ENCODE measurements around the gene EXD3.

Gene EXD3

DNA sequence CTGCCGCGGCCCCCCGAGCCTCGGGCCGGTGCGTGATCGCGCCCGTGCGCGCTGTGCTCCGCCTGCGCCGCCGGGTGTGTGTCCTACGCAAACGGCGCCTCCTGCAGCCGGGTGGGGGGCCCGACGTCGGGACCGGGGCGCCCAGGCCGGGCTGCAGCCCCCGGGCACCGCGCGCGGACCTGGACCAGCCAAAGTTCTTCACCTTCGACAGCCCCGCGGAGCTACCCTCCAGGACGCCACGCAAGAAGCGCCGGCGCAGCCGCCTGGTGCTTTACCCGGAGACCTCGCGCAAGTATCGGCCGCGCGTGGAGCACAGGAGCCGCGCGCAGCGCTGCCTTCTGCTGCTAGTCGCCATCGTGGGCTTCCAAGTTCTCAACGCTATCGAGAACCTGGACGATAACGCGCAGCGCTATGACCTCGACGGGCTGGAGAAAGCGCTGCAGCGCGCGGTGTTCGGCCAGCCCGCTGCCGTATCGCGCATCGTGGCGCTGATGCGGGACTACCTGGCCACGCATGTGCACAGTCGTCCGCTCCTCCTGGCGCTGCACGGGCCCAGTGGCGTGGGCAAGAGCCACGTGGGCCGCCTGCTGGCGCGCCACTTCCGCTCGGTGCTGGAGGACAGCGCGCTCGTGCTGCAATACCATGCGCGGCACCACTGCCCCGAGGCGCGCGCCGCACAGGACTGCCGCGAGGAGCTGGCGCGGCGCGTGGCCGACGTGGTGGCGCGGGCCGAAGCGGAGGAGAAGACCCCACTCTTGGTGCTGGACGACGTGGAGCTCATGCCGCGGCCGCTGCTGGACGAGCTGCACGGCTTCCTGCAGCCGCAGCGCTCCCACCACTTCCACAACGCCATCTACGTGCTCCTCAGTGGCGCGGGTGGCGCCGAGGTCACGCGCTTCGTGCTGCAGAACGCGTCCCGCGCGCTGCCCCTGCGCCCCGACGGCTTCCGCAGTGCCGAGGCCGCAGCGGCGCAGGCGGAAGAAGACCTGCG, 143.9 kb downstream of the EXD3 start:
- DNase-seq (ENCODE audit: insufficient read length, low spot score) (no peak), FAIRE-seq (no peak)
- no peak for TF ChIP-seq POLR2A (IDR thresholded peaks at IDR 0.05; ENCODE audit: low read depth, low read length)

DNA sequence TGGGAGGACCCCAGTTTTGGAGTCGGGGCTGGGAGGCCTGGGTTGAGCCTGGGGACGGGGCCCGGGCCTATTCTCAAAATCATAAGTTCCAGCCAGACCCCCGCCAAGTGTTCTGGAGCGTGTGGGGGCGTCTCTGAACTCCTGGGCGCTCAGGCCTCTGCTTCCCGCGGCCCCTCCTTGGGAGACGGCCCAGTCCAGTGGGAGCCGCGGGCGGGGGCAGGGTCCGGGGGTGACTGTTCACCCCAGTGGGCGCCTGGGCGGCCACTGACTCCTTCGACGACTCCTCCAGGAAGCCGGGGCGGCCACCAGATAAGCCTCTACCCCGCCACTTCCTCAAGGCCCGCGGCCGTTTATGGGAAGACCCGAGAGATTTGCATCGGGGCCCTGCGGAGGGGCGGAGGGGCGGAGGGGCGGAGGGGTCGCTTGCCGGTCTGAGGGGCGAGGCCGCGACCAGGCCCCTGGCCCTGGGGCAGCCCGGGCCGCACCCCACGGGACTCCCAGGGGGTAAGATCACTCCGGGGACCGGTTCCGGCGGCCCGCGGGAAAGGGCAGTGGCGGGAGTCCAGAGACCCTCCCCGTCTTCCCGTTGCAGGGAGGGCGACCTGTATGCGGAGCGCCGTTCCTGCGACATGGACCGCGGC, 144.8 kb downstream of the EXD3 start:
- TF ChIP-seq POLR2A (IDR thresholded peaks at IDR 0.05; ENCODE audit: low read depth, low read length) = no peak
- DNase-seq (ENCODE audit: insufficient read length, low spot score) (no peak), FAIRE-seq (no peak)

GRCh38 chr9:137277329-137278041, 145.5 kb downstream of the EXD3 start, which contains the start of gene TOR4A:
TSS of gene TOR4A (plus strand) at chr9:137277726. CDS start at chr9:137278690, 964 bp downstream.
- FAIRE-seq = no peak
- peak; percentile 96 for DNase-seq (ENCODE audit: insufficient read length, low spot score)

DNA sequence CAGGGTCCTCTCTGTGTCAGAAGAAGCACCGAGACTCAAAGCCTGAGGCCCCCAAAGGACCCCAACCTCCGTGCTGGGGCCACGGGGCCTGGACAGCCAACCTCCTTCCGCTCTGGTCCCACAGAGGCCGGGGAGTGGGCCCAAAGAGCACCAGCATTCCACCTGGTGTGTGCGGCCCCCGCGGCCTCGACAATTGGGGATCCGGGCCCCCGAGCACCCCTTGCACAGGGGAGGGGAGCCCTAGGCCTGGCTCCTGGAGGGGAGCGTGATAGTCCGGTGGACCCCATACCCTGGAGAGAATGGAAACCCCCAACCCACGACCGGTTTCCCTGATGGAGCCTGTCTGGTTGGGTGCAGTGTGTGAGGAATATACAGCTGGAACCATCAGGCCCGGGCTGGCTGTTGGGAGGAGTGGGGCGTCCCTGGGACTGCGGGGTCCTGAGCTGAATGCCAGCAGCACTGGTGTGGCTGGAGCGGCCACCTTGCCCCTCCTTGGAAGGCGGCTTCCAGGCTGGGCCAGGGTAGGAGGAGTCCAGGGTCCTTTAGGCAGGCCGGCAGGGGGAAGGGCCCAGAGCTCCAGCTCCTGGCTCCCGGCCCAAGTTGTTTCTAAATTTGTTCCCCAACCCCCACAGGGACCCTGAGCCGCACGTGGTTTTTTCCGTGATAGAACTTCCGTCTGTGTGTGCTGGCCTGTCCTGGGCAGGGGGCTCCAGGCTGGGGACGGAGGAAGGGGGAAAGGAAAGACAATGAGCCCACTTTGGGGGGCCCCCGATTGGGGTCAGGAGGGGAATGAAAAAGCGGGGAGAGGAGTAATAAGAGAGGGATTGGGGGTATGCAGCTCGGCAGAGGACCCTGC, 146.3 kb downstream of the EXD3 start:
- TF ChIP-seq POLR2A (IDR thresholded peaks at IDR 0.05; ENCODE audit: low read depth, low read length) = no peak
- no peak for DNase-seq (ENCODE audit: insufficient read length, low spot score)
- no peak for FAIRE-seq

More at GRCh38 chr9:137277329-137278041, 145.5 kb downstream of the EXD3 start, which contains the start of gene TOR4A:
- 0 out of 2 replicates have a peak, but pooled peaks have one; percentile 7 for TF ChIP-seq POLR2A (IDR thresholded peaks at IDR 0.05; ENCODE audit: low read depth, low read length)

DNA sequence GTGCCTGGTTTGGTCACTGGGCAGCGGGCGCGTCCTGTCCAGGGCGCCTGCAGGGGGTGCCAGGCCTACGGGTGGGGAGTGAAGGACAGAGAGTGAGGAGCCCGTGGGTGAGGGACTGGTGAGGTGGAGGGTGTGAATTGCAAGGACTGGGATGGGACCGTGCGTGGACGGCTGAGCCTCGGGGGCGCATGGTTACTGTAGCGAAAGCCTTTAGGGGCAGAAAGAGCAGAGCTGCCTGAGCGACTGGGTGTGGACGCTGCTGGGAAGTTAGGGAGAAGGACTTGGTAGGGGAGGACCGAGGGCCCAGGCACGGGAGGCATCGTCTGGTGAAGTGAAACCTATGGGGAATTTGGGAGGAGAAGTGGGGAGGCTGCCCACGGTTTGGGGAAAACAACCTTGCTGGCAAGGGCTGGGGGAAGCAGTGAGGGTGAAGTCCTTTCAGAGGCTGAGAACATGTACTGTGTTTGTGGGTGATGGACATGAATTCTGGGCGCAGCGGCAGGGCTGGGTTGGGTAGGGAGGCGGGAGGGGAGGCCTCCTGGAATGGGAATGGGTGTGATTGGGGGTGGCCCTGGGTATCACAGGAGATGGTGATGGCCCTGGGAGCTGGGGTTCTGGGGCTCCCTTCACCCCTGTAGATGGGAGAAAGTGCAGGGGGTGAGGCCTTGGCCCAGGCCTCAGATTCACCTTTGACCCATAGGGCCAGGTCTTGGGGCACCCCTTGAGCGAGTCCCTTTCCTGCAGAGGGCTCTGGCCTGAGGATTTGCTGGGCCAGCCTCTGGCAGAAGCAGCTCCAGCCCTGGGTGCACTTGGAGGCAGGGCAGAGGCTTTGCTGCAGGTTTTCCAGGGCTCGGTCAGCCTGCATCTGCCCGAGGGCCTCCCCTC, 147.1 kb downstream of the EXD3 start:
- no peak for DNase-seq (ENCODE audit: insufficient read length, low spot score)
- no peak for FAIRE-seq
- no peak for TF ChIP-seq POLR2A (IDR thresholded peaks at IDR 0.05; ENCODE audit: low read depth, low read length)

GRCh38 chr9:137275203-137275587, 147.8 kb downstream of the EXD3 start:
- TF ChIP-seq POLR2A (IDR thresholded peaks at IDR 0.05; ENCODE audit: low read depth, low read length) = no peak
- no peak for FAIRE-seq
- no peak for DNase-seq (ENCODE audit: insufficient read length, low spot score)

DNA sequence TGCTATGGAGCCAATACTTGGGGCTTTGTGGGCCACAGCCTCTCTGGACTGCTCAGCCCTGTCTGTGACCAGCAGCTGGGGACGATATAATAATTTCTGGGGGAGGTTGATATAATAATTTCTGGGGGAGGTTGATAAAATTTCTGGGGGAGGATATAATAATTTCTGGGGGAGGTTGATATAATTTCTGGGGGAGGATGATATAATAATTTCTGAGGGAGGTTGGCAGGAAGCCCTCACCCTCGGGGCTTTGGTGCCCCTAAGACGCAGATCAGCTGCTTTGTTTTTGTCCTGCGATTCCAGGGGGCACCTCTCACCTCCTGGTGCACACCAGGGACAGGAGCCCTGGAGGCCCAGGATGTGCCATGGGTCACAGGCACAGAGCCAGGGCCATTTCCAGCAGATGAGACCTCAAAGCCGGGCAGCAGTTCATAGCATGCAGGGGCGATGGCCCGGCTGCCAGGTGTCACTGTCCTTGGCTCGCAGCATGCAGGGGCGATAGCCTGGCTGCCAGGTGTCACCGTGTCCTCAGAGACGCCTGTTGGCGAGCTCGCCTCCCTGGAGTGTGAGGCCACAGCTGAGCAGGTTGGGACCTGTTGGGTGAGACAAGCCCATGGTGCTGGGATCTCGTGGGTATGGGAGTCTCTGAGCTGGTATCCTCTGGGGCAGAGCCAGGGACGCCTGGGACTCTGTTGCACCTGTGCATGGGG, 149.2 kb downstream of the EXD3 start:
- no peak for DNase-seq (ENCODE audit: insufficient read length, low spot score)
- no peak for TF ChIP-seq POLR2A (IDR thresholded peaks at IDR 0.05; ENCODE audit: low read depth, low read length)
- no peak for FAIRE-seq

GRCh38 chr9:137273095-137273490, 149.9 kb downstream of the EXD3 start:
- no peak for DNase-seq (ENCODE audit: insufficient read length, low spot score)
- no peak for FAIRE-seq
- no peak for TF ChIP-seq POLR2A (IDR thresholded peaks at IDR 0.05; ENCODE audit: low read depth, low read length)

- DNase-seq (ENCODE audit: insufficient read length, low spot score) = no peak
- TF ChIP-seq POLR2A (IDR thresholded peaks at IDR 0.05; ENCODE audit: low read depth, low read length) = no peak
- no peak for FAIRE-seq
Measured at GRCh38 chr9:137272241-137273094, 150.5 kb downstream of the EXD3 start.

GRCh38 chr9:137271696-137272076, 151.3 kb downstream of the EXD3 start:
- DNase-seq (ENCODE audit: insufficient read length, low spot score) (no peak), FAIRE-seq (no peak)
- no peak for TF ChIP-seq POLR2A (IDR thresholded peaks at IDR 0.05; ENCODE audit: low read depth, low read length)

Data from H54 (cell line).